SK-N-SH (cell line): ENCODE measurements around the gene LNPK.

ENCODE experiments used
- CTCF ChIP-seq: fragments of 200-600 bp; sonication (generic); IDR thresholded peaks from 2 replicates; pipeline ENCODE4 v1.6.1; 2017; ENCODE audit warnings: antibody characterized with exemption, mild to moderate bottlenecking, moderate library complexity
- MXI1 ChIP-seq: IDR thresholded peaks from 2 replicates; pipeline ENCODE4 v1.6.1; 2012; ENCODE audit warnings: mild to moderate bottlenecking, low read depth, low read length, improper control_type of control experiment
- SMC3 ChIP-seq: IDR thresholded peaks from 2 replicates; pipeline ENCODE4 v1.6.1; 2012; ENCODE audit warnings: low read depth, low read length, improper control_type of control experiment

GRCh38 chr2:175947073-175947472, 55.0 kb downstream of the LNPK start:
- TF ChIP-seq MXI1 = no peak
- no peak for TF ChIP-seq CTCF
- TF ChIP-seq SMC3 = no peak
